NCI-H345 treated with DMSO at 0.1 percent for 48 hours (cell line): ENCODE data around the gene CDC5L.

Experiments used
- DNase-seq: peaks from one replicate; lab custom pipeline; 2025; ENCODE audit not compliant: unreplicated experiment; lab: John Stamatoyannopoulos, UW

Gene CDC5L

GRCh38 chr6:44495036-44495901, 107.8 kb downstream of the CDC5L start:
- no peak for DNase-seq

GRCh38 chr6:44496665-44497369, 109.3 kb downstream of the CDC5L start:
- DNase-seq, result no peak

GRCh38 chr6:44497807-44498206, 110.3 kb downstream of the CDC5L start:
- no peak for DNase-seq

GRCh38 chr6:44498436-44498835, 110.9 kb downstream of the CDC5L start:
- DNase-seq, result no peak

DNA sequence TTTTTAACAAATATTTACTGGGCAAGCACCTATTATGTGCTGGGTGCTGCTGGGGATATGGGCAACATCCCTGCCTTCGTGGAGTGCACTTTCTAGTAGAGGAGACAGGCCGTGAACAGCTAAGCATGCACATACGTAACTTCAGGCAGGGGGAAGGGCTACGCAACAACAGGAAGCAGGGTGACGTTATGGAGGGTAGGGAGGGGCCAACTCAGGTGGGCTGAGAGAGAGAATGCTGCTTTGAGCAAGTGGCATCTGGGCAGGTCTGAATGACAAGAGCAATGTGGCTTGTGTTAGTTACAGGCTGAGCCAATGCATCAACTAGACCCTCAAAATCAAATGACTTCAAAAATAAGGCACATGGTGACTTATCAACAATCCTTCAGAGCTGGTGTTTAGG, 112.1 kb downstream of the CDC5L start:
- DNase-seq, result no peak
